Measurements from ENCODE around the gene VPREB3. TPM values are rescaled to one million over a fixed set of nuclear protein-coding genes. Genes with fewer than 3 reads are reported as not detected.

Gene VPREB3
- total RNA-seq, 3 donors from 2014 or later: not detected

DNA sequence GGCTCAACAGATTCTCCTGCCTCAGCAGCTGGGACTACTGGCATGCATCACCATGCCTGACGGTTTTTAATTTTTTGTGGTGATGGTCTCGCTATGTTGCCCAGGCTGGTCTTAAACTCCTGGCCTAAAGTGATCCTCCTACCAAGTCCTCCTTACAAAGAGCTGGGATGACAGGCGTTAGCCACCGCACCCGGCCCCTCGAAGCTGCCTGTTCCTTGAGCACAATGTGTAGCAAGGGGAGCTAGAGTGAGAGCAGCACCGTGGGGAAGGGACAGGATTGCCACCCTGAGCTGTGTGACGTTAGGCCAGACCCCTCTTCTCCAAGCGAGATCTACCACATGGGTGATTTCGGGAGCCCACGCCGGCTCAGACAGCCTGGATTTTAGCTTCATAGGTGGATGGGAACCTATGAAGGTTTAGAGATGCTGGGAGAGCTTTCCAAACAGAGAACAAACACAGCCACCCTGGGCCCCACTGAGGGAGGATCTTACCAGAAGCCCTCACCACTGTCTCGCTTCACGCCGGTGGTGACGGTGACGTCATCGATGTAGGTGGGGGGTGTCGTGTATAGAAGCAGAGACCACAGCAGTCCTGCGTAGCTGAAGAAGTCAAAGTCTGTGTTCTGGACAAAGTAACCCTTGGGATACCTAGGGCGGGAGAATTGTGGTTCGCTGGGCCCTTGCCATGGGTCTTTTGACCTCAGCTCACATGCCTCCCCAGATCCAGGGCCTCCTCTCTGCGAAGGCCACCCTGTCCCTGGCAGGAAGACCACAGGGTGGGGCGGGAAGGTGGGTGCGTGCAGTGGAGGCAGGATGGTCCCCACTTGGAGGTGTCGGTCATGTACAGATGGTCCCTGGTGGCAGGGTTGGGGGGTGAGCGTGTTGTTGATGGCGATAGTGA, 40.3 kb downstream of the VPREB3 start:
- Histone ChIP-seq H3K4me1 (no peaks in the 10 kb centered on the region), H3K27me3 (no peaks in the 10 kb centered on the region), H3K27ac (no peak overlapping the region), H3K4me3 (no peak overlapping the region), H3K9me3 (no peaks in the 10 kb centered on the region), H3K36me3 (no peaks in the 10 kb centered on the region)
- peak in 1 of 2 donors; percentile 24 for DNase-seq (ENCODE audit: low spot score in 2 of 2)
- no peak for TF ChIP-seq POLR2A (IDR thresholded peaks at IDR 0.05)
- TF ChIP-seq, protein P1, sequence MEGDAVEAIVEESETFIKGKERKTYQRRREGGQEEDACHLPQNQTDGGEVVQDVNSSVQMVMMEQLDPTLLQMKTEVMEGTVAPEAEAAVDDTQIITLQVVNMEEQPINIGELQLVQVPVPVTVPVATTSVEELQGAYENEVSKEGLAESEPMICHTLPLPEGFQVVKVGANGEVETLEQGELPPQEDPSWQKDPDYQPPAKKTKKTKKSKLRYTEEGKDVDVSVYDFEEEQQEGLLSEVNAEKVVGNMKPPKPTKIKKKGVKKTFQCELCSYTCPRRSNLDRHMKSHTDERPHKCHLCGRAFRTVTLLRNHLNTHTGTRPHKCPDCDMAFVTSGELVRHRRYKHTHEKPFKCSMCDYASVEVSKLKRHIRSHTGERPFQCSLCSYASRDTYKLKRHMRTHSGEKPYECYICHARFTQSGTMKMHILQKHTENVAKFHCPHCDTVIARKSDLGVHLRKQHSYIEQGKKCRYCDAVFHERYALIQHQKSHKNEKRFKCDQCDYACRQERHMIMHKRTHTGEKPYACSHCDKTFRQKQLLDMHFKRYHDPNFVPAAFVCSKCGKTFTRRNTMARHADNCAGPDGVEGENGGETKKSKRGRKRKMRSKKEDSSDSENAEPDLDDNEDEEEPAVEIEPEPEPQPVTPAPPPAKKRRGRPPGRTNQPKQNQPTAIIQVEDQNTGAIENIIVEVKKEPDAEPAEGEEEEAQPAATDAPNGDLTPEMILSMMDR (IDR thresholded peaks at IDR 0.05): no peak
- no peak for TF ChIP-seq POLR2AphosphoS5 (IDR thresholded peaks at IDR 0.05)
- intact Hi-C loops (cut with DNase I; ENCODE audit: low total_unique reads): no loop called here

DNA sequence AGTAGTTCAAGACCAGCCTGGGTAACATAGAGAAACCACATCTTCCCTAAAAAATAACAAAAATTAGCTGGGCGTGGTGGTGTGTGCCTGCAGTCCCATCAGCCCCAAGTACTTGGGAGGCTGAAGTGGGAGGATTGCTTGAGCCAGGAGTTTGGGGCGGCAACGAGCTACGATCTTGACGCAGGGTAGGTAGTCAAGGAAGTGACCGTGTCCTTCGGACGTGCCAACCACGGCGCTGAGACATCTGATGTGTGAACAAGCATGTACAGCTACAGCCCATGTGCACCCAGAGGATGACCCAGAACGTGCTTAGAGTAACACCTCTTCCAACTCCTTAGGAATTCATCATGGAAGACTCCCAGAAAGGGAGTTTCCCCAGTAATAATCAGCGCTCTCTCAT, 42.0 kb downstream of the VPREB3 start:
- Histone ChIP-seq H3K27ac (no peak overlapping the region), H3K4me1 (no peaks in the 10 kb centered on the region), H3K9me3 (no peaks in the 10 kb centered on the region), H3K36me3 (no peaks in the 10 kb centered on the region), H3K27me3 (no peaks in the 10 kb centered on the region), H3K4me3 (no peak overlapping the region)
- intact Hi-C loops (cut with DNase I; ENCODE audit: low total_unique reads): no loop called here
- TF ChIP-seq POLR2AphosphoS5 (IDR thresholded peaks at IDR 0.05): no peak
- TF ChIP-seq, protein P1 (IDR thresholded peaks at IDR 0.05): no peak
- peak in 1 of 2 donors; percentile 49 for DNase-seq (ENCODE audit: low spot score in 2 of 2)

DNA sequence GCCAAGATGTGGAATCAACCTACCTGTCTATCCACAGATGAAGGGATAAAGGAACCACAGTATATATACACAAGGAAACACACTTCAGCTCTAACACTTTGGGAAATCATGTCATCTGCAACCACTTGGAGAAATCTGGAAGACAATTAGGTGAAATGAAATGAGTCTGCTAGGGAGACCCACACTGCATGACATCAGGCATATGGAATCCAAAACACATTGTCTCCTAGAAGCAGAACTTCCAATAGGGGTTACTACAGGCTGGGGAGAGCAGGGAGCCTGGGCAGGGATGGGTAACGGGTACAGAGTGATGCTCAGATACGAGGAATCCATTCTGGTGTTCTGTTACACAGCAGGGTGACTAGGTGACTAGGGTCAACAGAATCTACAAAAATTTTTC, 45.1 kb downstream of the VPREB3 start:
- H3K9me3 ChIP-seq: no peaks in the 10 kb centered on the region
- intact Hi-C loops (cut with DNase I; ENCODE audit: low total_unique reads): no loop called here
- no peaks in the 10 kb centered on the region for H3K36me3 ChIP-seq

DNA sequence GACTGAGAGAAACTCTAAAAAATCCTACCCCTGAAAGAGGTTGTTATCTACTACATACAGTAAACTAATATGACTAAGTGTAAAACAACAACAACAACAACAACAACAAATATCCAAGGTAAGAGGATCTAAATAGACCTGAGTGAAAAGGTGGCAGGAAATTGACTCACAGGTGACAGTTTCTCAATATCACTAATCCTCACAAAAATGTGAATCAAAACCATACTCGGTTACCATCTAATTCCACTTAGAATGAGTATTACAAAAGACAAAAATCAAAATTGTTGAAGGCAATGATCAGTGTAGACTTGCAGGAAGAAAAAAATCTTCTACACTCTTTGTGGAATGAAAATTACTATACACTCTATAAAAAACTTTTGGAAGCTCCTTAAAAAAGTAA, 46.0 kb downstream of the VPREB3 start:
- no peaks in the 10 kb centered on the region for H3K4me1 ChIP-seq
- no peaks in the 10 kb centered on the region for H3K36me3 ChIP-seq
- TF ChIP-seq, protein P1 (IDR thresholded peaks at IDR 0.05): no peak
- TF ChIP-seq POLR2AphosphoS5 (IDR thresholded peaks at IDR 0.05): no peak
- no peak for TF ChIP-seq POLR2A (IDR thresholded peaks at IDR 0.05)

More for the DNA sequence above, 45.1 kb downstream of the VPREB3 start:
- Histone ChIP-seq H3K27me3 (no peaks in the 10 kb centered on the region), H3K4me3 (no peak overlapping the region), H3K27ac (no peak overlapping the region), H3K4me1 (no peaks in the 10 kb centered on the region)
- DNase-seq (ENCODE audit: low spot score in 2 of 2): no peak
- TF ChIP-seq POLR2AphosphoS5 (IDR thresholded peaks at IDR 0.05): no peak
- TF ChIP-seq POLR2A (IDR thresholded peaks at IDR 0.05): no peak
- TF ChIP-seq, protein P1 (IDR thresholded peaks at IDR 0.05): no peak

DNA sequence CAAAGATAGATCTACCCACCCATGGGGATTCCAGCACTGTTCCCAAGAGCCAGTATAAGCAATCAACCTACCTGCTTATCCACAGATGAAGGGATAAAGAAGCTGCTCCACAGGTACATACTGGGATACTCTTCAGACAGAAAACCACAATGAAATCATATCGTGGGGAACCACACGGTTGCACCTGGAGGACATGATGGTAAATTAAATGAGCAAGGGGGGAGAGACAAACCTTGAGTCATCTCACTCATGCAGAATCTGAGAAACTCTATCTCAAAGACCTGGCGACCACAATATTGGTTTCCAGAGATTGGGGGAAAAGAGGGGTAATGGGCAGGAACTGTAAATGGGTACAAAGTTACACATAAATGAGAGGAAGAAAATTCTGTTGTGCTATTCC, 48.9 kb downstream of the VPREB3 start:
- H3K4me3 ChIP-seq: no peak overlapping the region
- DNase-seq (ENCODE audit: low spot score in 2 of 2): no peak
- H3K4me1 ChIP-seq: no peaks in the 10 kb centered on the region
- no peak overlapping the region for H3K27ac ChIP-seq
- no peaks in the 10 kb centered on the region for H3K36me3 ChIP-seq
- H3K27me3 ChIP-seq: no peaks in the 10 kb centered on the region
- TF ChIP-seq POLR2AphosphoS5 (IDR thresholded peaks at IDR 0.05): no peak
- no peak for TF ChIP-seq POLR2A (IDR thresholded peaks at IDR 0.05)
- TF ChIP-seq, protein P1 (IDR thresholded peaks at IDR 0.05): no peak
- intact Hi-C loops (cut with DNase I; ENCODE audit: low total_unique reads): no loop called here
- no peaks in the 10 kb centered on the region for H3K9me3 ChIP-seq

More for the DNA sequence above, 46.0 kb downstream of the VPREB3 start:
- H3K4me3 ChIP-seq: no peak overlapping the region
- no peaks in the 10 kb centered on the region for H3K9me3 ChIP-seq
- H3K27ac ChIP-seq: no peak overlapping the region
- no peak for DNase-seq (ENCODE audit: low spot score in 2 of 2)
- H3K27me3 ChIP-seq: no peaks in the 10 kb centered on the region
- intact Hi-C loops (cut with DNase I; ENCODE audit: low total_unique reads): no loop called here

Measured in breast epithelium (tissue), 4 donors.